ENCODE results near the gene ALX4.

ALX4 gene

GRCh38 chr11:44275961-44276550, 33.9 kb downstream of the ALX4 start:
- Histone ChIP-seq H3K4me1 (ENCODE audit: control insufficient read depth, insufficient read depth, low read length, poor library complexity, severe bottlenecking) (no peaks in the 10 kb centered on the region), H3K36me3 (ENCODE audit: control insufficient read depth, insufficient read depth, low read length) (no peaks in the 10 kb centered on the region), H3K9me3 (ENCODE audit: control insufficient read depth, low read length) (no peaks in the 10 kb centered on the region), H3K27ac (ENCODE audit: low read depth, low read length, severe bottlenecking) (no peak overlapping the region), H3K4me3 (ENCODE audit: extremely low read depth, insufficient read depth, low read length, poor library complexity, severe bottlenecking) (no peak overlapping the region)
- whole genome bisulfite sequencing, 2 experiments (ENCODE audit: insufficient coverage in 2 of 2), result 29 to 83% methylated on average over 1 to 3 of the region's 7 CpGs

GRCh38 chr11:44275241-44275640, 34.7 kb downstream of the ALX4 start:
- 95% methylated on average over 9 of the region's 10 CpGs; no CpG with 5 or more reads in 1 of the 2 experiments for WGBS, 2 experiments (ENCODE audit: insufficient coverage in 2 of 2)
- H3K36me3 ChIP-seq (ENCODE audit: control insufficient read depth, insufficient read depth, low read length), result no peaks in the 10 kb centered on the region
- H3K27ac ChIP-seq (ENCODE audit: low read depth, low read length, severe bottlenecking), result no peak overlapping the region
- no peak overlapping the region for H3K4me3 ChIP-seq (ENCODE audit: extremely low read depth, insufficient read depth, low read length, poor library complexity, severe bottlenecking)
- H3K9me3 ChIP-seq (ENCODE audit: control insufficient read depth, low read length), result no peaks in the 10 kb centered on the region
- H3K4me1 ChIP-seq (ENCODE audit: control insufficient read depth, insufficient read depth, low read length, poor library complexity, severe bottlenecking), result peaks cover 3% of the 10 kb centered on the region

- Histone ChIP-seq H3K4me1 (ENCODE audit: control insufficient read depth, insufficient read depth, low read length, poor library complexity, severe bottlenecking) (peaks cover 8% of the 10 kb centered on the region), H3K27ac (ENCODE audit: low read depth, low read length, severe bottlenecking) (no peak overlapping the region), H3K36me3 (ENCODE audit: control insufficient read depth, insufficient read depth, low read length) (no peaks in the 10 kb centered on the region), H3K4me3 (ENCODE audit: extremely low read depth, insufficient read depth, low read length, poor library complexity, severe bottlenecking) (no peak overlapping the region), H3K9me3 (ENCODE audit: control insufficient read depth, low read length) (no peaks in the 10 kb centered on the region)
- 83 to 100% methylated on average over 1 of the region's 1 CpG for WGBS, 2 experiments (ENCODE audit: insufficient coverage in 2 of 2)
These were observed 35.5 kb downstream of the ALX4 start for GRCh38 chr11:44274404-44274803.

GRCh38 chr11:44271286-44271685, 38.7 kb downstream of the ALX4 start:
- no peaks in the 10 kb centered on the region for H3K36me3 ChIP-seq (ENCODE audit: control insufficient read depth, insufficient read depth, low read length)
- H3K27ac ChIP-seq (ENCODE audit: low read depth, low read length, severe bottlenecking), result no peak overlapping the region
- peaks cover 11% of the 10 kb centered on the region for H3K4me1 ChIP-seq (ENCODE audit: control insufficient read depth, insufficient read depth, low read length, poor library complexity, severe bottlenecking)
- H3K4me3 ChIP-seq (ENCODE audit: extremely low read depth, insufficient read depth, low read length, poor library complexity, severe bottlenecking), result no peak overlapping the region
- no peaks in the 10 kb centered on the region for H3K9me3 ChIP-seq (ENCODE audit: control insufficient read depth, low read length)
- WGBS, 2 experiments (ENCODE audit: insufficient coverage in 2 of 2), result 87 to 89% methylated on average over 6 of the region's 6 CpGs

GRCh38 chr11:44270403-44271273, 39.3 kb downstream of the ALX4 start:
- WGBS, 2 experiments (ENCODE audit: insufficient coverage in 2 of 2), result 92 to 96% methylated on average over 10 to 14 of the region's 20 CpGs
- H3K36me3 ChIP-seq (ENCODE audit: control insufficient read depth, insufficient read depth, low read length), result no peaks in the 10 kb centered on the region
- H3K9me3 ChIP-seq (ENCODE audit: control insufficient read depth, low read length), result no peaks in the 10 kb centered on the region
- H3K4me3 ChIP-seq (ENCODE audit: extremely low read depth, insufficient read depth, low read length, poor library complexity, severe bottlenecking), result no peak overlapping the region
- peaks cover 11% of the 10 kb centered on the region for H3K4me1 ChIP-seq (ENCODE audit: control insufficient read depth, insufficient read depth, low read length, poor library complexity, severe bottlenecking)
- H3K27ac ChIP-seq (ENCODE audit: low read depth, low read length, severe bottlenecking), result no peak overlapping the region

- Histone ChIP-seq H3K4me3 (ENCODE audit: extremely low read depth, insufficient read depth, low read length, poor library complexity, severe bottlenecking) (no peak overlapping the region), H3K9me3 (ENCODE audit: control insufficient read depth, low read length) (no peaks in the 10 kb centered on the region), H3K36me3 (ENCODE audit: control insufficient read depth, insufficient read depth, low read length) (no peaks in the 10 kb centered on the region), H3K27ac (ENCODE audit: low read depth, low read length, severe bottlenecking) (no peak overlapping the region), H3K4me1 (ENCODE audit: control insufficient read depth, insufficient read depth, low read length, poor library complexity, severe bottlenecking) (peaks cover 11% of the 10 kb centered on the region)
- 81 to 86% methylated on average over 14 to 15 of the region's 17 CpGs for WGBS, 2 experiments (ENCODE audit: insufficient coverage in 2 of 2)
These were observed 40.3 kb downstream of the ALX4 start for GRCh38 chr11:44269369-44270351.

GRCh38 chr11:44268614-44269080, 41.3 kb downstream of the ALX4 start:
- Histone ChIP-seq H3K4me1 (ENCODE audit: control insufficient read depth, insufficient read depth, low read length, poor library complexity, severe bottlenecking) (peaks cover 11% of the 10 kb centered on the region), H3K4me3 (ENCODE audit: extremely low read depth, insufficient read depth, low read length, poor library complexity, severe bottlenecking) (no peak overlapping the region), H3K27ac (ENCODE audit: low read depth, low read length, severe bottlenecking) (no peak overlapping the region), H3K36me3 (ENCODE audit: control insufficient read depth, insufficient read depth, low read length) (no peaks in the 10 kb centered on the region), H3K9me3 (ENCODE audit: control insufficient read depth, low read length) (no peaks in the 10 kb centered on the region)
- WGBS, 2 experiments (ENCODE audit: insufficient coverage in 2 of 2), result 92 to 98% methylated on average over 4 to 5 of the region's 5 CpGs

GRCh38 chr11:44267750-44268613, 42.0 kb downstream of the ALX4 start:
- Histone ChIP-seq H3K9me3 (ENCODE audit: control insufficient read depth, low read length) (no peaks in the 10 kb centered on the region), H3K4me1 (ENCODE audit: control insufficient read depth, insufficient read depth, low read length, poor library complexity, severe bottlenecking) (peaks cover 11% of the 10 kb centered on the region), H3K27ac (ENCODE audit: low read depth, low read length, severe bottlenecking) (no peak overlapping the region), H3K4me3 (ENCODE audit: extremely low read depth, insufficient read depth, low read length, poor library complexity, severe bottlenecking) (no peak overlapping the region), H3K36me3 (ENCODE audit: control insufficient read depth, insufficient read depth, low read length) (no peaks in the 10 kb centered on the region)
- WGBS, 2 experiments (ENCODE audit: insufficient coverage in 2 of 2), result 78 to 88% methylated on average over 6 of the region's 8 CpGs

GRCh38 chr11:44267006-44267749, 42.8 kb downstream of the ALX4 start:
- Histone ChIP-seq H3K4me3 (ENCODE audit: extremely low read depth, insufficient read depth, low read length, poor library complexity, severe bottlenecking) (no peak overlapping the region), H3K4me1 (ENCODE audit: control insufficient read depth, insufficient read depth, low read length, poor library complexity, severe bottlenecking) (peaks cover 11% of the 10 kb centered on the region), H3K27ac (ENCODE audit: low read depth, low read length, severe bottlenecking) (no peak overlapping the region), H3K36me3 (ENCODE audit: control insufficient read depth, insufficient read depth, low read length) (no peaks in the 10 kb centered on the region), H3K9me3 (ENCODE audit: control insufficient read depth, low read length) (no peaks in the 10 kb centered on the region)
- WGBS, 2 experiments (ENCODE audit: insufficient coverage in 2 of 2), result 94% methylated on average over 22 to 24 of the region's 24 CpGs
